GM21717 (cell line): ENCODE measurements around the gene IKBKG.
"Not testable (repeated sequence)": the region's sequence is repeated elsewhere in the genome, so short reads cannot be mapped to it uniquely, and the experiment has no call there.

Experiments
- ATAC-seq: cut with Tn5 transposase; IDR thresholded peaks from one replicate; pipeline ENCODE4 v1.9.1; 2021; ENCODE audit warnings: mild to moderate bottlenecking, moderate library complexity; ENCODE audit not compliant: unreplicated experiment

Gene IKBKG, protein sequence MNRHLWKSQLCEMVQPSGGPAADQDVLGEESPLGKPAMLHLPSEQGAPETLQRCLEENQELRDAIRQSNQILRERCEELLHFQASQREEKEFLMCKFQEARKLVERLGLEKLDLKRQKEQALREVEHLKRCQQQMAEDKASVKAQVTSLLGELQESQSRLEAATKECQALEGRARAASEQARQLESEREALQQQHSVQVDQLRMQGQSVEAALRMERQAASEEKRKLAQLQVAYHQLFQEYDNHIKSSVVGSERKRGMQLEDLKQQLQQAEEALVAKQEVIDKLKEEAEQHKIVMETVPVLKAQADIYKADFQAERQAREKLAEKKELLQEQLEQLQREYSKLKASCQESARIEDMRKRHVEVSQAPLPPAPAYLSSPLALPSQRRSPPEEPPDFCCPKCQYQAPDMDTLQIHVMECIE

GRCh38 chrX:154547245-154548027 lies at the start of gene IKBKG:
Gene IKBKG (plus strand): TSS chrX:154547620. CDS start chrX:154552003, 4,383 bp downstream.
- ATAC-seq = peak; percentile 73

DNA sequence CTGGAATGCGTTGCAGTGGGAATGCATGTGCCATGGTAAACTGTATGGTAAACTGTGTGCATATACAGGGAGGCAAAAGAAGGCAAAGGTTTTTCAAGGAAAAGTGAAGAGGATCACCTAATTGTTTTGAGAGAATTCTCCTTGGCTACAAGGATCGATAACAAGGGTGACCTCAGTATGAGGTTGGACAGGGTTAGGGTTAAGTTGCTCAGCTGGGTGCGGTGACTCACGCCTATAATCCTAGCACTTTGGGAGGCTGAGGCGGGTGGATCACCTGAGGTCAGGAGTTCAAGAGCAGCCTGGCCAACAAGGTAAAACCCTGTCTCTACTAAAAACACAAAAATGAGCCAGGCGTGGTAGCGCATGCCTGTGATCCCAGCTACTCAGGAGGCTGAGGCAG lies 46.0 kb upstream of the IKBKG start:
- not testable (repeated sequence) for ATAC-seq

- ATAC-seq = no peak
Observed at GRCh38 chrX:154502098-154502497, 45.3 kb upstream of the IKBKG start.

DNA sequence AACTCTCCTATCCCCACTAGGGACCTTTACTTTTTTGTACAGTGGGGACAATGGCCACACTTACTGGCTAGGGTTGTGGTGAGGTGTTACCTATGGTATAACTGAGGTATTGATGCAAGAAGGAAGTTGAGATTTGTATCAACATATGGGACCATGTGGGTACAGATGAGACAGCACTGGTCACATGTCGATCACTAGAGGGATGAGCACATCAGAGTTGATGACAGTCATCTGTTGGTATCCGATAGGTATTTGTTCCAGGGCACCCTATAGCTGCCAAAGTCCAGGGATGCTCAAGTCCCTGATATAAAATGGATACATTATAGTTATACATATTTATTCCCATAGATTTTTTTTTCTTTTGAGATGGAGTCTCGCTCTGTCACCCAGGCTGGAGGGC lies 44.4 kb upstream of the IKBKG start:
- ATAC-seq = no peak

DNA sequence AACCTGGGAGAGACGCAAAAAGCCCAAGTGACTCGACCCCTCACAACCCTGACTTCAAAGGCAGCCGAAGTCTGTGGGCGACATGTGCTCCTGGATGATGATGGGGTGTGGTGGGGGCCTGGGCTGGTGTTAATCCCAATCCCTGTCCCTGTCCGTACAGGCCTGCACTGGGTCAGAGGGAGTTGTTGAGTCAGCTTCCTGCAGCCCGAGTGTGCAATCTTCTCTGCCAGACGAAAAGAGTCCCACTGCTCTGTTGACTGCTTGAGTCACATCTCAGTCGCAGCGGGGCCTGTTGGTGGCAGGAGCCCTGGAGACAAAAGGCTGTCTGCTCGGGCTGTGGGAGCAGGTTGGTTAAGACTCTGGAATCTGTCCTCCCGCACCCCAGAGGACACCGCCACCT lies 41.7 kb upstream of the IKBKG start:
- no peak for ATAC-seq

DNA sequence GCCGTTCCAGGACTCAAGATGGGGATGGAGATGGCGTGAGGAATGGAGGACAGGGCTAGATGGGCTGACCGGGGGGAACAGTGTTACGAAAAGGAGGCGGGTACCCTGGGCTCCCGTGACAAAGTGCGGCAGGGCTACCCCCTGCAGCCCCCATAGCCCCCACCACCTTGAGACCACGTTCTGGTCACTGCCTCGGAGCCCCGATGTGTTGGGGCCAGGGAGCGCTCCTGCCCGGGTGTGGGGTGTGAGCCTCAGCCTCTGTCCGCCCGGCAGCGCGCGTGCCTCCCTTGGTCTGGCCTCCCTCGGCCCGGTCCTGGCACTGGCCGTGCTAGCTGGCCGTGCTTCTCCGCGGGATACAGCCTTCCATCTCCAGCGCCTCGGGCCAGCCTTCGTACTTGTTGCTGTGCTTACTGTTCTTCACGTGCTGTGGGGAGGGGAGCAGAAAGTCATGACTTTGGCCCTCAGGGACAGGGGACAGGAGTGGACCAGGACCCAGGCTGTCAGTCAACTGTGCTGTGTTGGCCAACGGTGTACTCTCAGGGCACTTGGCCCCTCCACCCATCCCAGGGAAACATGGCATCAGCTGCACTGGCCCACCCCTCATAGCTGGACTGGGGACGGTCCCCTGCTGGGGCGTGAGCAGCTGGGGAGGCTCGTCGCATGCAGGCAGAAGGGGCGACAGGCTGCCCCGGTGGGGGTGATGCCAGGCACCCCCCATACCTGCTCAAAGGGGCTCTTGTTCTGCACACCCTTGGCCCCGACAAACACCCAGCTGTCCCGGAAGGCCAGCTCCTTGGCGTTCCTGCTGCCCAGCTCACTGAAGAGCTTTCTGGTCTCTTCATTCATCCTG lies 40.7 kb upstream of the IKBKG start:
- ATAC-seq = no peak

DNA sequence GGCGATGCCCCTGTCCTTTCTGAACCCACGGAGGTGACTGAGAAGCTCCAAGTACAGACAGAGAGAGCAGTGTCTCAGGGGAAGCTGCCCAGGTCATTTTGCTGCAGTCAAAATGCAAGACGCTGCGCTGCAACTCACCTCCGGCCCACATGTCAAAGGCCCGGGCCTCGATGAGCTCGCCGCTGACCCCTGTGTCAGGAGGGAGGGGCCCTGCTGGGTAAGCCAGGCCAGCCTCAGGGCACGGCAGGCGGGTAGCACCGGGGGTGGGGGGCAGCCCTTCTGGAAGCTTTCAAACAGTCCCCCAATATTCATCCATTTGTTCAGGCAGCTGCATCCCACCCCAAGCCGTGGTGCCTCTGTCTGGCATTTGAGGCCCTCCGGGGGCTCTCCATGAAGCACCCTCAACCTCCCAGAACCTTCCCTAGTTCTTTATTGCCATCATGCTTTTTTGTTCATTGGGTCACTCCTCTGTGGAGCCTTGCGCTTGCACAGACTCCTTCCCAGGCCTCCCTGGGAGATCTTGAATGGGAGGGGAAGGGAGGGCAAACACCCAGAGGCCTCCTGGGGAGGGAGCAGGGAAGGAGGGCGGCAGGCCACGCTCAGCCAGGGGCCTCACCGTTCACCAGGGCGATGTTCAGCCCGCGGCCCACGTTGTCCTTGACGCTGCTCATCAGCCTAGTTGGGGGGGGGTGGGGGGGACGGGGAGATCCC lies 39.6 kb upstream of the IKBKG start:
- ATAC-seq = no peak

DNA sequence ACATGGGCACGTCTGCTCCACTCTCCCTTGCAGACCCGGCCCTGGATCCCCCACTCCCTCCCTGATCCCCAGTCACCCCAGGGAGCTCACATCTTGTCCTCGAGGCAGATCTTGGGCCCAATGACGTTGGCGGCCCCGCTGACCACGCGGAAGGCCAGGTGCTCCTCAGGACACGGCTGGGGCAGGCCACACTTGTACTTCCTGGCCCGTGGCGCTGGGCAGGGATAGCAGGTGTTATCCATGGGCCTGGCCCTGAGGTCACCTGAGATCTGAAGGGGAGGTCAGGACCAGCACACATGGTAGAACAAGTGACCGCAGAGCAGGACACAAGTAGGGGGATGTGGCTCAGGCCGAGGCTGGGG lies 39.1 kb upstream of the IKBKG start:
- ATAC-seq = no peak

DNA sequence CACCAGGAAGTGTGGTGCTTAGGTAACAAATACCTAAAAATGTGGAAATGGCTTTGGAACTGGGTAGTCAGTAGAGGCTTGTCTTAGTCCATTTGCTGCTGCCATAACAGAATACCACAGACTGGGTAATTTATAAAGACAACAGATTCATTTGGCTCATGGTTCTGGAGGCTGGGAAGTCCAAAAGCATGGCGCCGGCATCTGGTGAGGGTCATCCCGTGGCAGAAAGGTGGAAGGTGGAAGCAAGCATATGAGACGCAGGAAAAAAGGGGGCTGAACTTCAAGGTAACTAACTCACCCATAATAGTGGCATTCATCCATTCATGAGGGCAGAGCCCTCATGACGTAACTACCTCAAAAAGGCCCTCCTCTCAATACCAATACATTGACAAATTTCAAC lies 38.0 kb upstream of the IKBKG start:
- ATAC-seq = no peak

DNA sequence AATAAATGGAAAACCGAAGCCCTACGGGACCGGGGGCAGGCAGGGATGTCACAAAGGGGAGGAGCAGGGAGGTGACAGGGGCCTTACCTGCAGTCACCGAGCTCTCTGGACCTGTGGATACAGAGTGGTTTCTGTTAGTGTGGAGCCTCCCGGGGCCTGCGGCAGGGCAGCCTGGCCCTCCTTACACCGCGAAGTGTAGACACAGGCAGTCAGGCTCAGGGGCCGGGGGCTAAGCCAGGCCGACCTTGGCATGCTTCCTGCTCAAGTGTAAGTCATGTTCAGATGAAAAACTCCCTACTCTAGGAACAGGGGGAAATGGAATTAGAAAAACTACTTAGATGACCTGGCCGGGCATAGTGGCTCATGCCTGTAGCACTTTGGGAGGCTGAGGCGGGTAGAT lies 35.7 kb upstream of the IKBKG start:
- ATAC-seq = no peak

DNA sequence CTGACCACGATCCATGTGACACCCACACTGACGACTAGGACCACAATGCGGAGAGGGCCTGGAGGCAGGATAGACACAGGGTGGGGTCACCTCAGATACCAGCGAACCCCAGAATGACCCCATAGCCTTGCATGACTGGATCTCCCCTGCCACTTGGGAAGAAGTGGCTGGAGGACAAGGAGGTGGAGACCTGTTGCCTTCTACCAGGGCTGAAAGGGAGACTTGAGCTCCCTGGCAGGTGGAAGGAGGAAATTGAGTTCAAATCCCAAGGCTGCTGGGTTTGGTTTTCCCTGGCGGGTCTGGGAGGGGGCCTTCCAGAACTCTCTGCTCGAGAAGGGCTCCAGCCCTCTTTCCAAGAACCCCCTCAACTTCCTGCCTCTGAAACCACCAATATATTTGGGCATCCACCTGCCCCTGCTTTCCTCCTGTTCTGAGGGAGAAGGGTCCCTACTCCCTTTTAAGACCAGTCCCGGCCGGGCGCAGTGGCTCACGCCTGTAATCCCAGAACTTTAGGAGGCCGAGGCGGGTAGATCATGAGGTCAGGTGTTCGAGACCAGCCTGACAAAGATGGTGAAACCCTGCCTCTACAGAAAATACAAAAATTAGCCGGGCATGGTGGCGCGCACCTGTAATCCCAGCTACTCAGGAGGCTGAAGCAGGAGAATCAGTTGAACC lies 34.4 kb upstream of the IKBKG start:
- no peak for ATAC-seq

- no peak for ATAC-seq
Observed at GRCh38 chrX:154513716-154514115, 33.7 kb upstream of the IKBKG start.

DNA sequence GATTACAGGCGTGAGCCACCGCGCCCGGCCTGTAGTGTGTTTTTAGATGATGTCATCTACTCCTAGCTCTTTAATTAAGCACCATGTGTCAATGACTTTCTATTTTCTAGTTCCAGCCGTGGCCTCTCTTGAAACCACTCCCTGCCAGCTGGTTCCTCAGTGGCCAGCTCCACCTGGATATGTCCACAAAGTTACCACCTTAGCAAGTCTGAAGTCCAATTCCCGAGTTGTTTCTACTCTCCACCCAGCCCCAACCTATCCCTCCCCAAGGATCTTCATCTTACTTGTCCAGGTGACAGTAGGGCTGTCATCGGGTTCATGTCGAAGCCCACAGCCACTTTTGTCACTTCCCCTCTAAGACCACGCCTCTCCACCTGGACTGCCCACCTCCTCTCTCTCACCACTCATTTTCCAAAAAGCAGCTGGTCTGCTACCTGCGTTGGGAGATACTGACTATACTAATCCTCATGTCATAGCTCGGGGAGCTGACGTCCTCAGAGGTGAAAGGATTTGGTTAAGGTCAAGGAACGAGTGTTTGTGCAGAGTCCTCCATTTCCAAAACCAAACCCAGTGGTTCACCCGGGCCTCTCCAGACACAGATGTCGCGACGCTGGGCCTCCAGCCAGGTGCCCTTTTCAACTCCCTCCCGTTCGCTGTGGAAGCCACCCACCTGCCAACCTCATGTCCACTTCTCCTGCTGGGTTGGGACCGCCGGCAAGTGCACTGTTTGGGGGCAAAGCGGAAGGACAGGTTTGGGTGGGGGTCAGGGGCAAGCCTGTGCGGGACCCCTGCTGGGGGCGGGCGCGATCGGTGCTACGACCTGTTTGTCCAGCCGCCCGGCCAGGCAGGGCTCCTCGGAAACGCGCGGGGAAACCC lies 32.1 kb upstream of the IKBKG start:
- peak; percentile 26 for ATAC-seq

GRCh38 chrX:154515966-154516655 lies 31.3 kb upstream of the IKBKG start, which contains the start of gene FAM3A:
Gene FAM3A (minus strand): TSS chrX:154516232. CDS start chrX:154515772, 460 bp downstream.
- peak; percentile 84 for ATAC-seq

- ATAC-seq = no peak
Observed at GRCh38 chrX:154516656-154517100, 30.7 kb upstream of the IKBKG start.

DNA sequence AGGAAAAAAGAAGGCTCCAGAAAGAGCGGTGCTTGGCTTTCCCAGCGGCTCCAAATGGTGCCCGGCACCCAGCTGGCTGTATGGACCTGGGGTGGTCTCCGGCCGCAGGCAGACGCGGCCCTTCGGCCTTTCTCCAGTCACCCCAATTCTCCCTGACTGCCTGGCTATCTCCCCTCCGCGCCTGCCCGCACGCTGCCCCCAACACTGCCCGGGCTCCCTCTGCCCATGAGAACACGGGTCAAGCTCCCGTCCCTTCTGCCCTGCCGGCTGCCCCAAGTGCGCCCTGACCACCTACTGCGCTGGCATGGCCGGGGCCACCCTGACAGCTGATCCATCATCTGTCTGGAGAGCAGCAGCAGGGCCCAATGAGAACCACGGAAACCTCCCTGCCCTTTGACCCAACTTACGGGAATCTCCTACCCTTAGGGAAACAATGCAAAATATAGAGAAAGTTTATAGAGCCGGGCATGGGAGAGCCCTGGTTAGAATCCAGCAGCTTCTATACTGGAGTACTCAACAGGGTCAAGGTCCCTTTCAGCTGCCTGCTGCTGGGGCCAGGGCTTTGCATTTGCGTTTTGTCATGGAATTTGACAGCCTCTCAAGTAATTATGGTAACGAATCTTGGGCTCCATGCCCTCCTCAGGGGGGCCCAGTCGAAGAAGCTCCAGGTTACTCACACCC lies 30.2 kb upstream of the IKBKG start:
- no peak for ATAC-seq

GRCh38 chrX:154519389-154519788 lies 28.0 kb upstream of the IKBKG start:
- no peak for ATAC-seq
